ENCODE results near the gene RPS10. TPM values are rescaled to one million over a fixed set of nuclear protein-coding genes. Genes with fewer than 3 reads are reported as not detected.

The RPS10 gene
- total RNA-seq, 1 experiment from 2014 or later = 1,497 TPM

- H3K27ac ChIP-seq (ENCODE audit: low read depth, low read length, poor library complexity, severe bottlenecking) = no peak overlapping the region
- H3K4me1 ChIP-seq (ENCODE audit: insufficient read depth, low read length, poor library complexity, severe bottlenecking) = no peaks in the 10 kb centered on the region
- POLR2A ChIA-PET (ENCODE audit: low non-redundant PET) = no interaction called here
- TF ChIP-seq EZH2 (IDR thresholded peaks at IDR 0.05; ENCODE audit: borderline replicate concordance, low read depth, low read length, poor library complexity, severe bottlenecking) = no peak
- no peak for TF ChIP-seq CTCF (conservative IDR thresholded peaks at IDR 0.05; ENCODE audit: low read depth, low read length)
- no TSS peak for BruUV-seq (replicated peaks)
- no peaks in the 10 kb centered on the region for H3K9me3 ChIP-seq (ENCODE audit: low read depth, low read length, poor library complexity, severe bottlenecking)
- CTCF ChIA-PET = no interaction called here
- no peaks in the 10 kb centered on the region for H3K27me3 ChIP-seq (replicated peaks; ENCODE audit: insufficient read depth, low read depth, low read length, poor library complexity)
- no peaks in the 10 kb centered on the region for H3K36me3 ChIP-seq (ENCODE audit: insufficient read depth, low read length, poor library complexity, severe bottlenecking)
- no peak for DNase-seq (ENCODE audit: low spot score)
- intact Hi-C loops (cut with micrococcal nuclease; ENCODE audit: unreplicated experiment) = no loop called here
- H3K4me3 ChIP-seq (ENCODE audit: low read depth, low read length, poor library complexity, severe bottlenecking) = no peak overlapping the region
Observed at GRCh38 chr6:34438705-34439104, 12.8 kb upstream of the RPS10 start.

GRCh38 chr6:34437644-34437970 lies 11.7 kb upstream of the RPS10 start:
- H3K4me3 ChIP-seq (ENCODE audit: low read depth, low read length, poor library complexity, severe bottlenecking) = no peak overlapping the region
- H3K27me3 ChIP-seq (replicated peaks; ENCODE audit: insufficient read depth, low read depth, low read length, poor library complexity) = no peaks in the 10 kb centered on the region
- H3K4me1 ChIP-seq (ENCODE audit: insufficient read depth, low read length, poor library complexity, severe bottlenecking) = no peaks in the 10 kb centered on the region
- intact Hi-C loops (cut with micrococcal nuclease; ENCODE audit: unreplicated experiment) = no loop called here
- no TSS peak for BruUV-seq (replicated peaks)
- no peaks in the 10 kb centered on the region for H3K36me3 ChIP-seq (ENCODE audit: insufficient read depth, low read length, poor library complexity, severe bottlenecking)
- no peak overlapping the region for H3K27ac ChIP-seq (ENCODE audit: low read depth, low read length, poor library complexity, severe bottlenecking)
- no peaks in the 10 kb centered on the region for H3K9me3 ChIP-seq (ENCODE audit: low read depth, low read length, poor library complexity, severe bottlenecking)
- ChIA-PET CTCF (no interaction called here), POLR2A (ENCODE audit: low non-redundant PET) (no interaction called here)
- TF ChIP-seq CTCF (conservative IDR thresholded peaks at IDR 0.05; ENCODE audit: low read depth, low read length) = no peak
- TF ChIP-seq EZH2 (IDR thresholded peaks at IDR 0.05; ENCODE audit: borderline replicate concordance, low read depth, low read length, poor library complexity, severe bottlenecking) = no peak
- DNase-seq (ENCODE audit: low spot score) = no peak

- TF ChIP-seq CTCF (conservative IDR thresholded peaks at IDR 0.05; ENCODE audit: low read depth, low read length) = no peak
- TF ChIP-seq EZH2 (IDR thresholded peaks at IDR 0.05; ENCODE audit: borderline replicate concordance, low read depth, low read length, poor library complexity, severe bottlenecking) = no peak
- Histone ChIP-seq H3K27me3 (replicated peaks; ENCODE audit: insufficient read depth, low read depth, low read length, poor library complexity) (no peaks in the 10 kb centered on the region), H3K27ac (ENCODE audit: low read depth, low read length, poor library complexity, severe bottlenecking) (no peak overlapping the region), H3K36me3 (ENCODE audit: insufficient read depth, low read length, poor library complexity, severe bottlenecking) (no peaks in the 10 kb centered on the region), H3K4me3 (ENCODE audit: low read depth, low read length, poor library complexity, severe bottlenecking) (no peak overlapping the region), H3K4me1 (ENCODE audit: insufficient read depth, low read length, poor library complexity, severe bottlenecking) (no peaks in the 10 kb centered on the region), H3K9me3 (ENCODE audit: low read depth, low read length, poor library complexity, severe bottlenecking) (no peaks in the 10 kb centered on the region)
- no peak for DNase-seq (ENCODE audit: low spot score)
- CTCF ChIA-PET = no interaction called here
- intact Hi-C loops (cut with micrococcal nuclease; ENCODE audit: unreplicated experiment) = no loop called here
- BruUV-seq (replicated peaks) = no TSS peak
- POLR2A ChIA-PET (ENCODE audit: low non-redundant PET) = interaction anchor here (0.6 kb wide), 1 partner anchor 200 kb away, joined by 3 read pairs; the partner anchor contains the start of gene HMGA1
Observed at GRCh38 chr6:34436803-34437643, 11.2 kb upstream of the RPS10 start.

Measured in A673 (cell line).